OCI-LY3 (cell line): ENCODE results near the gene LRRC9.
A peak's percentile ranks its signal among the peaks of the same experiment; 100 is the strongest.

Experiments used
- H2AFZ ChIP-seq: fragments of 200-600, 300-600 bp; shearing (Covaris generic); 2 replicates; pipeline ENCODE4 v1.6.0; 2014; ENCODE audit warnings: antibody characterized with exemption, low read depth, low read length
- H3K27ac ChIP-seq: fragments of 200-600, 300-600 bp; sonication (generic); 2 replicates; pipeline ENCODE4 v1.5.1; 2014; ENCODE audit warnings: mild to moderate bottlenecking, low read length, moderate library complexity, mixed read lengths
- H3K27me3 ChIP-seq: fragments of 200-600, 300-600 bp; sonication (generic); 2 replicates; pipeline ENCODE4 v1.6.1; 2014; ENCODE audit warnings: low read depth, low read length, mixed read lengths
- H3K36me3 ChIP-seq: fragments of 200-600, 300-600 bp; sonication (generic); replicated peaks from 2 replicates; pipeline ENCODE3; 2014; ENCODE audit warnings: low read depth, low read length, mixed read lengths
- H3K4me1 ChIP-seq: fragments of 300-600, 200-600 bp; sonication (generic); 2 replicates; pipeline ENCODE4 v1.6.1; 2014; ENCODE audit warnings: low read length, mixed read lengths
- H3K4me2 ChIP-seq: fragments of 200-600, 300-600 bp; sonication (generic); 2 replicates; pipeline ENCODE4 v1.6.1; 2014; ENCODE audit warnings: low read length, mixed read lengths
- H3K4me3 ChIP-seq: fragments of 300-600, 200-600 bp; sonication (generic); 2 replicates; pipeline ENCODE4 v1.5.1; 2014; ENCODE audit warnings: antibody characterized with exemption, mild to moderate bottlenecking, low read length, moderate library complexity
- H3K79me2 ChIP-seq: fragments of 300-600, 200-600 bp; shearing (Covaris generic); 2 replicates; pipeline ENCODE4 v1.6.1; 2014; ENCODE audit warnings: mild to moderate bottlenecking, low read length, mixed read lengths
- H3K9ac ChIP-seq: fragments of 300-600, 200-600 bp; shearing (Covaris generic); 2 replicates; pipeline ENCODE4 v1.6.0; 2014; ENCODE audit warnings: mild to moderate bottlenecking, low read length, moderate library complexity
- H3K9me3 ChIP-seq: fragments of 200-600, 300-600 bp; shearing (Covaris generic); 2 replicates; pipeline ENCODE4 v1.6.1; 2014; ENCODE audit warnings: low read length, mixed read lengths; ENCODE audit not compliant: insufficient read depth
- H4K20me1 ChIP-seq: fragments of 200-600, 300-600 bp; sonication (generic); 2 replicates; pipeline ENCODE4 v1.6.1; 2016; ENCODE audit warnings: low read length, mixed read lengths; ENCODE audit not compliant: insufficient read depth
- EZH2phosphoT487 ChIP-seq: fragments of 200-600 bp; shearing (Covaris generic); IDR thresholded peaks from 2 replicates; pipeline ENCODE4 v1.6.1; 2018; ENCODE audit warnings: antibody characterized with exemption, mixed run types, low read depth
- TF ChIP-seq, protein P1 (sequence below): fragments of 200-600, 300-600 bp; sonication (generic); IDR thresholded peaks from 2 replicates; pipeline ENCODE4 v1.5.1; 2014; ENCODE audit warnings: antibody characterized with exemption, low read length, low read depth

The LRRC9 gene

DNA sequence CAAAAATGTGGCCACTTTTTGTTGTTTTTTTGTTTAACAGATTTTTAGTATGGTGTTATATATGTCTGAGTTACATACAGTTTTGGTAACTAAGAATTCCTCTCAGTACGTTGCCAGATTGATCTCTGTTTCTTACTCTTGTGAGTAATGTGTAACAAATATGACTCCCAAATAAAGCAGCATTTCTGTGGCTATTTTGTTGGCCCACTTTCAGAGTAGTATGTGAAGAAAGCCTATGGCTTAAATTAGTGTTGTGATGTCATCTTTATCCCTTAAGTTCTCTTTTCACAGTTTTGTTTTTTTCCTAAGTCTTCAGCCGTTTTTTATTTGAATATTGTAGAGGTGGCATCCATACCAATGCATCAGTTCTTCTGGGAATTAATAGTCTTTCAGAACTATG is 182.4 kb downstream of the LRRC9 start:
- Histone ChIP-seq H3K79me2 (peaks cover 80% of the 10 kb centered on the region), H3K9ac (no peak overlapping the region), H3K27ac (no peak overlapping the region), H2AFZ (no peak overlapping the region), H3K4me3 (no peak overlapping the region), H3K4me1 (peaks cover 17% of the 10 kb centered on the region), H3K36me3 (peaks cover 44% of the 10 kb centered on the region), H3K4me2 (no peak overlapping the region), H4K20me1 (no peaks in the 10 kb centered on the region), H3K27me3 (no peaks in the 10 kb centered on the region), H3K9me3 (no peaks in the 10 kb centered on the region)
- TF ChIP-seq, protein P1, sequence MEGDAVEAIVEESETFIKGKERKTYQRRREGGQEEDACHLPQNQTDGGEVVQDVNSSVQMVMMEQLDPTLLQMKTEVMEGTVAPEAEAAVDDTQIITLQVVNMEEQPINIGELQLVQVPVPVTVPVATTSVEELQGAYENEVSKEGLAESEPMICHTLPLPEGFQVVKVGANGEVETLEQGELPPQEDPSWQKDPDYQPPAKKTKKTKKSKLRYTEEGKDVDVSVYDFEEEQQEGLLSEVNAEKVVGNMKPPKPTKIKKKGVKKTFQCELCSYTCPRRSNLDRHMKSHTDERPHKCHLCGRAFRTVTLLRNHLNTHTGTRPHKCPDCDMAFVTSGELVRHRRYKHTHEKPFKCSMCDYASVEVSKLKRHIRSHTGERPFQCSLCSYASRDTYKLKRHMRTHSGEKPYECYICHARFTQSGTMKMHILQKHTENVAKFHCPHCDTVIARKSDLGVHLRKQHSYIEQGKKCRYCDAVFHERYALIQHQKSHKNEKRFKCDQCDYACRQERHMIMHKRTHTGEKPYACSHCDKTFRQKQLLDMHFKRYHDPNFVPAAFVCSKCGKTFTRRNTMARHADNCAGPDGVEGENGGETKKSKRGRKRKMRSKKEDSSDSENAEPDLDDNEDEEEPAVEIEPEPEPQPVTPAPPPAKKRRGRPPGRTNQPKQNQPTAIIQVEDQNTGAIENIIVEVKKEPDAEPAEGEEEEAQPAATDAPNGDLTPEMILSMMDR: no peak

GRCh38 chr14:60106339-60106738 is 186.4 kb downstream of the LRRC9 start:
- Histone ChIP-seq H3K79me2 (peaks cover 68% of the 10 kb centered on the region), H3K4me2 (peak overlapping the region; percentile 19)

DNA sequence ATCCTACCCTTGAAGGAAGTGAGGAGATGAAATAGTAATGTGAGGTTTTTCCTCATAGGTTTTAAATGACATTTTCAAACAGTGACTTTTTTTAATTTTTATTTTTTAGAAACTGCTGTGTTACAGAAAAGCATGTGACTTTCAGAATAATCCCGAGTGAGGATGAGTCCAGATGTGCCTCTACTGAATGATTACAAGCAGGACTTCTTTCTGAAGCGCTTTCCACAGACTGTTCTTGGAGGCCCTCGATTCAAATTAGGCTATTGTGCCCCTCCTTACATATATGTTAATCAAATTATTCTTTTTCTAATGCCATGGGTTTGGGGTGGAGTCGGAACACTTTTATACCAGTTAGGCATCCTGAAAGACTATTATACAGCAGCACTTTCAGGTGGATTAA is 187.5 kb downstream of the LRRC9 start:
- no peak overlapping the region for H2AFZ ChIP-seq
- peaks cover 59% of the 10 kb centered on the region for H3K79me2 ChIP-seq
- no peak overlapping the region for H3K27ac ChIP-seq
- no peaks in the 10 kb centered on the region for H3K9me3 ChIP-seq
- no peak overlapping the region for H3K9ac ChIP-seq
- no peak for TF ChIP-seq EZH2phosphoT487
- TF ChIP-seq, protein P1: no peak
- peaks cover 17% of the 10 kb centered on the region for H3K4me1 ChIP-seq
- no peaks in the 10 kb centered on the region for H4K20me1 ChIP-seq
- H3K4me3 ChIP-seq: no peak overlapping the region
- H3K4me2 ChIP-seq: no peak overlapping the region
- peaks cover 36% of the 10 kb centered on the region for H3K36me3 ChIP-seq
- H3K27me3 ChIP-seq: no peaks in the 10 kb centered on the region

More at GRCh38 chr14:60106339-60106738, 186.4 kb downstream of the LRRC9 start:
- H3K9me3 ChIP-seq: no peaks in the 10 kb centered on the region
- H4K20me1 ChIP-seq: no peaks in the 10 kb centered on the region
- no peak overlapping the region for H3K4me3 ChIP-seq
- H2AFZ ChIP-seq: no peak overlapping the region
- no peak overlapping the region for H3K27ac ChIP-seq
- H3K4me1 ChIP-seq: peaks cover 17% of the 10 kb centered on the region
- no peak for TF ChIP-seq EZH2phosphoT487
- TF ChIP-seq, protein P1: no peak
- no peak overlapping the region for H3K9ac ChIP-seq
- H3K27me3 ChIP-seq: no peaks in the 10 kb centered on the region
- H3K36me3 ChIP-seq: peaks cover 42% of the 10 kb centered on the region

GRCh38 chr14:60111732-60112131 is 191.8 kb downstream of the LRRC9 start:
- no peaks in the 10 kb centered on the region for H4K20me1 ChIP-seq
- TF ChIP-seq, protein P1: no peak
- no peak for TF ChIP-seq EZH2phosphoT487
- H2AFZ ChIP-seq: no peak overlapping the region
- H3K79me2 ChIP-seq: peaks cover 24% of the 10 kb centered on the region
- no peak overlapping the region for H3K4me3 ChIP-seq
- H3K36me3 ChIP-seq: peaks cover 22% of the 10 kb centered on the region
- no peak overlapping the region for H3K27ac ChIP-seq
- no peak overlapping the region for H3K9ac ChIP-seq
- H3K27me3 ChIP-seq: no peaks in the 10 kb centered on the region
- H3K4me2 ChIP-seq: no peak overlapping the region
- no peaks in the 10 kb centered on the region for H3K9me3 ChIP-seq
- H3K4me1 ChIP-seq: no peaks in the 10 kb centered on the region
